HepG2 (cell line): ENCODE data around the gene PTPRN. TPM values are rescaled to one million over a fixed set of nuclear protein-coding genes. Genes with fewer than 3 reads are reported as not detected.

Experiments
- CCAR2 ChIP-seq: fragments of 200-400 bp; formaldehyde crosslinking; optimal IDR thresholded peaks from 2 replicates; pipeline ENCODE3; 2018; ENCODE audit warnings: low read depth, mild to moderate bottlenecking, low read length, moderate library complexity
- FOXP1 ChIP-seq, 2 experiments: fragments of 450-650 bp in 1 of 2; IDR thresholded peaks; 2 replicates each; pipeline ENCODE4 v1.6.1; 2017 to 2018; ENCODE audit warnings: antibody characterized with exemption in 1 of 2
- HDAC6 ChIP-seq: fragments of 200-600 bp; sonication (generic); IDR thresholded peaks from 2 replicates; pipeline ENCODE4 v1.7.0; 2017; ENCODE audit warnings: mild to moderate bottlenecking, antibody characterized with exemption, low read length, low read depth
- KIAA2018 ChIP-seq: sonication (generic); formaldehyde crosslinking; IDR thresholded peaks from 2 replicates; pipeline ENCODE4 v1.5.0; 2020; ENCODE audit warnings: mild to moderate bottlenecking, missing genetic modification reagents, borderline replicate concordance
- MED1 ChIP-seq: sonication (generic); formaldehyde crosslinking; IDR thresholded peaks from 2 replicates; pipeline ENCODE4 v1.4.0; 2020; ENCODE audit warnings: missing genetic modification reagents
- PAXIP1 ChIP-seq: sonication (generic); formaldehyde crosslinking; conservative IDR thresholded peaks from 2 replicates; pipeline ENCODE4 v1.4.0; 2020; ENCODE audit warnings: mild to moderate bottlenecking, missing genetic modification reagents, moderate library complexity
- POGZ ChIP-seq: sonication (generic); formaldehyde crosslinking; IDR thresholded peaks from 2 replicates; pipeline ENCODE4 v1.4.0; 2020; ENCODE audit warnings: mild to moderate bottlenecking, missing genetic modification reagents
- SMARCC2 ChIP-seq: fragments of 450-650 bp; IDR thresholded peaks from 2 replicates; pipeline ENCODE4 v1.6.1; 2017; ENCODE audit warnings: antibody characterized with exemption, mild to moderate bottlenecking
- SNAI1 ChIP-seq: sonication (generic); formaldehyde crosslinking; IDR thresholded peaks from 2 replicates; pipeline ENCODE4 v1.5.0; 2020; ENCODE audit warnings: mild to moderate bottlenecking, missing genetic modification reagents, borderline replicate concordance
- TGIF2 ChIP-seq: IDR thresholded peaks from 2 replicates; pipeline ENCODE4 v1.6.1; 2016; ENCODE audit warnings: control low read depth, missing compliant biosample characterization
- TMF1 ChIP-seq: sonication (generic); formaldehyde crosslinking; IDR thresholded peaks from 2 replicates; pipeline ENCODE4 v1.8.1; 2022; ENCODE audit warnings: low read depth, missing genetic modification reagents
- ZFP36L1 ChIP-seq: sonication (generic); formaldehyde crosslinking; IDR thresholded peaks from 2 replicates; pipeline ENCODE4 v1.8.0; 2022; ENCODE audit warnings: mild to moderate bottlenecking, missing genetic modification reagents, moderate library complexity
- ZNF501 ChIP-seq: sonication (generic); formaldehyde crosslinking; IDR thresholded peaks from 2 replicates; pipeline ENCODE4 v1.5.1; 2020; ENCODE audit warnings: mild to moderate bottlenecking, moderate library complexity, missing genetic modification reagents
- ZNF543 ChIP-seq: sonication (generic); formaldehyde crosslinking; IDR thresholded peaks from 2 replicates; pipeline ENCODE4 v1.4.0; 2020; ENCODE audit warnings: mild to moderate bottlenecking, missing genetic modification reagents
- ZNF639 ChIP-seq: conservative IDR thresholded peaks from 2 replicates; pipeline ENCODE4 v1.6.1; 2018; ENCODE audit warnings: missing genetic modification reagents
- ZNF660 ChIP-seq: sonication (generic); formaldehyde crosslinking; IDR thresholded peaks from 2 replicates; pipeline ENCODE4 v1.5.1; 2020; ENCODE audit warnings: mild to moderate bottlenecking, low read depth, missing genetic modification reagents, borderline replicate concordance
- polyA plus RNA-seq, 8 experiments: library from polyadenylated mRNA; depleted of rRNA in 3 of 8; stranded (reverse) in 7 of 8; unstranded in 1 of 8; fragments of >200 nt; fragmentation: Illumina TruSeq in 4 of 8; extraction: Trizol in 4 of 8; gene quantifications; 2 replicates each; pipeline versions ENCODE4 v1.2.1 to v1.2.3, GENCODE V29; 2011 to 2016; ENCODE audit warnings: low read depth in 4 of 8, missing spikeins in 1 of 8, mixed read lengths in 1 of 8; ENCODE audit not compliant: insufficient read depth in 1 of 8
- total RNA-seq, 5 experiments: library from RNA; depleted of rRNA; stranded (reverse); fragments of >200 nt; fragmentation: Illumina TruSeq; extraction: Trizol; gene quantifications; 2 replicates each; pipeline ENCODE4 v1.2.3, GENCODE V29; 2016; ENCODE audit warnings: low read depth in 1 of 5

Gene PTPRN
- total and polyA plus RNA-seq, 2 of the 13 experiments (the other 11 are each of a cell fraction or from before 2014, with no cell fraction given) = 0.26 TPM; not detected in 1

DNA sequence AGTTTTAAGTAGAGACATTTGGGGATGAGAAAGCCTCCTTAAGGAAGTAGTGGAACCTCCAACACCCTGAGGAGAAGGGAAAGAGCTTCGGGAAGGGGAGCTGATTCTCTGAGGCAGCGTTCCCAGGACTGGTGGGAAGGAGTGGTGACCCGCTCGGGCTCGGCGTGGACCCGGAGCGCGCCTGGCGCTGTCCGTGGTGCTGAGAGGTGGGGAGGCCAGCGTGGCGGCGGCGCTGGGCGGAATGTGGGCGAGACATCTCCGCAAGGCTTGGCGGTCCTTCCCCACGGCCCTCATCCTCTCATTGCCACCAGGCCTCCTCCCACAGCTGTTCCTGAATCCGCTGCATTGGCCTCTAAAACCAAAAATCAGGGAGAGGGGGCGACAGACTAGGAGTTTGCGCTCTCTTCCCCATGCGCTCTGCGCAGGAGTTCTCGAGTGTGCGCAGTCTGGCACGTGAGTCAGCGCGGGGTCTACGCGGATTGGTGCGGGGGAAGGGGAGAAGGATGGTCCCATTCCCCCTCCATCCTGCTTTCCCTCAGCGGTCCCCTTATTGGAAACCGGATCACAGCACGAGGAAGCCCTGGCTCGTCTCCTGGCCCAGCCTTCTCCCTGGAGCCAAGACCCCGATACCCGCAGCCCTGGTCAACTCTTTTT is 22.5 kb upstream of the PTPRN start (continued):
- TF ChIP-seq KIAA2018 (no peak), TGIF2 (CRISPR knock-in tag) (peak; percentile 85; the same call in 1 of the 2 replicates), FOXP1 (IDR thresholded peaks at IDR 0.05) (no peak), FOXP1 (CRISPR knock-in tag; IDR thresholded peaks at IDR 0.05) (0 out of 2 replicates have a peak, but pooled peaks have one; percentile 9), ZNF660 (CRISPR knock-in tag) (peak; percentile 57; the same call in 1 of the 2 replicates), PAXIP1 (CRISPR knock-in tag) (no peak), CCAR2 (no peak), MED1 (peak; percentile 60; the same call in 1 of the 2 replicates), ZNF543 (CRISPR knock-in tag) (0 out of 2 replicates have a peak, but pooled peaks have one; percentile 34), HDAC6 (no peak), POGZ (no peak), ZNF639 (CRISPR knock-in tag) (peak; percentile 76), SNAI1 (no peak), ZNF501 (CRISPR knock-in tag) (no peak), ZFP36L1 (CRISPR knock-in tag) (peak; percentile 88; the same call in 1 of the 2 replicates), SMARCC2 (no peak), TMF1 (CRISPR knock-in tag) (peak; percentile 93; the same call in 1 of the 2 replicates)
